HFFc6 (cell line): ENCODE data around the gene IL6ST. TPM values are rescaled to one million over a fixed set of nuclear protein-coding genes. Genes with fewer than 3 reads are reported as not detected.

ENCODE experiments used
- DNase-seq: peaks from one replicate; pipeline ENCODE4 v3.0.0-alpha.2; 2018
- H3K27ac Mint-ChIP-seq: 2 replicates; pipeline ENCODE4 v1.8.0; 2020; ENCODE audit warnings: mild to moderate bottlenecking, mixed read lengths
- H3K27me3 Mint-ChIP-seq: 2 replicates; pipeline ENCODE4 v1.8.0; 2021; ENCODE audit warnings: mild to moderate bottlenecking, moderate library complexity, mixed read lengths; ENCODE audit not compliant: insufficient read depth
- H3K36me3 Mint-ChIP-seq: 2 replicates; pipeline ENCODE4 v1.8.0; 2021; ENCODE audit warnings: low read depth, mixed read lengths
- H3K4me1 Mint-ChIP-seq: 2 replicates; pipeline ENCODE4 v1.8.0; 2020; ENCODE audit warnings: low read depth, mixed read lengths
- H3K4me3 Mint-ChIP-seq: 2 replicates; pipeline ENCODE4 v1.8.0; 2020; ENCODE audit warnings: mild to moderate bottlenecking, moderate library complexity, mixed read lengths
- H3K9me3 Mint-ChIP-seq: 2 replicates; pipeline ENCODE4 v1.8.0; 2020; ENCODE audit warnings: mild to moderate bottlenecking, mixed read lengths
- CTCF ChIP-seq: fragments of 200-600 bp; sonication (generic); IDR thresholded peaks from 2 replicates; pipeline ENCODE4 v1.5.0; 2021; ENCODE audit warnings: antibody characterized with exemption, mild to moderate bottlenecking
- total RNA-seq, 6 experiments: library from RNA; stranded (reverse); fragmentation: NEBNext Ultra II Directional; extraction: Animal tissue kit (Norgen Biotek cat#: 25700); gene quantifications; 2 replicates in 1 of 6; 3 replicates in 5 of 6; pipeline ENCODE4 v1.2.3, GENCODE V29; 2021

Gene IL6ST
- total RNA-seq, 6 experiments from 2014 or later: 187 to 265 (median 216) TPM

- H3K4me1 Mint-ChIP-seq: peaks cover 30% of the 10 kb centered on the region
- no peak for TF ChIP-seq CTCF
- H3K27me3 Mint-ChIP-seq: peaks cover 5% of the 10 kb centered on the region
- no peak overlapping the region for H3K4me3 Mint-ChIP-seq
- H3K9me3 Mint-ChIP-seq: no peaks in the 10 kb centered on the region
- DNase-seq: no peak
- no peaks in the 10 kb centered on the region for H3K36me3 Mint-ChIP-seq
- no peak overlapping the region for H3K27ac Mint-ChIP-seq
Measured at GRCh38 chr5:55900776-55901175, 94.0 kb downstream of the IL6ST start.

- H3K27me3 Mint-ChIP-seq: peaks cover 5% of the 10 kb centered on the region
- no peak for DNase-seq
Measured at GRCh38 chr5:55900068-55900467, 94.7 kb downstream of the IL6ST start.

GRCh38 chr5:55899344-55899743 is 95.4 kb downstream of the IL6ST start:
- no peaks in the 10 kb centered on the region for H3K9me3 Mint-ChIP-seq
- no peak overlapping the region for H3K27ac Mint-ChIP-seq
- peaks cover 30% of the 10 kb centered on the region for H3K4me1 Mint-ChIP-seq
- TF ChIP-seq CTCF: no peak
- DNase-seq: peak; percentile 13
- peak overlapping the region; percentile 20; the same call in 1 of the 2 replicates for H3K4me3 Mint-ChIP-seq
- H3K27me3 Mint-ChIP-seq: peaks cover 2% of the 10 kb centered on the region
- H3K36me3 Mint-ChIP-seq: no peaks in the 10 kb centered on the region

More at GRCh38 chr5:55900068-55900467, 94.7 kb downstream of the IL6ST start:
- Mint-ChIP-seq H3K27ac (no peak overlapping the region), H3K4me1 (peaks cover 30% of the 10 kb centered on the region), H3K4me3 (no peak overlapping the region), H3K9me3 (no peaks in the 10 kb centered on the region), H3K36me3 (no peaks in the 10 kb centered on the region)
- TF ChIP-seq CTCF: no peak

GRCh38 chr5:55897905-55898304 is 96.9 kb downstream of the IL6ST start:
- H3K36me3 Mint-ChIP-seq: no peaks in the 10 kb centered on the region
- H3K27ac Mint-ChIP-seq: peak overlapping the region; percentile 44
- peak; percentile 85 for DNase-seq
- no peak for TF ChIP-seq CTCF
- H3K4me3 Mint-ChIP-seq: peak overlapping the region; percentile 65
- H3K9me3 Mint-ChIP-seq: no peaks in the 10 kb centered on the region
- peaks cover under 1% of the 10 kb centered on the region for H3K27me3 Mint-ChIP-seq
- H3K4me1 Mint-ChIP-seq: peaks cover 27% of the 10 kb centered on the region

- Mint-ChIP-seq H3K27me3 (no peaks in the 10 kb centered on the region; the same call in 1 of the 2 replicates), H3K36me3 (no peaks in the 10 kb centered on the region), H3K4me3 (peak overlapping the region; percentile 65), H3K4me1 (peaks cover 24% of the 10 kb centered on the region), H3K27ac (peak overlapping the region; percentile 44), H3K9me3 (no peaks in the 10 kb centered on the region)
- no peak for TF ChIP-seq CTCF
- no peak for DNase-seq
Measured at GRCh38 chr5:55897206-55897894, 97.4 kb downstream of the IL6ST start.
